GM18870 (cell line): ENCODE data around the gene CTIF.

Experiments
- ATAC-seq: cut with Tn5 transposase; IDR thresholded peaks from one replicate; pipeline ENCODE4 v1.9.1; 2021; ENCODE audit warnings: moderate library complexity; ENCODE audit not compliant: unreplicated experiment

Gene CTIF

DNA sequence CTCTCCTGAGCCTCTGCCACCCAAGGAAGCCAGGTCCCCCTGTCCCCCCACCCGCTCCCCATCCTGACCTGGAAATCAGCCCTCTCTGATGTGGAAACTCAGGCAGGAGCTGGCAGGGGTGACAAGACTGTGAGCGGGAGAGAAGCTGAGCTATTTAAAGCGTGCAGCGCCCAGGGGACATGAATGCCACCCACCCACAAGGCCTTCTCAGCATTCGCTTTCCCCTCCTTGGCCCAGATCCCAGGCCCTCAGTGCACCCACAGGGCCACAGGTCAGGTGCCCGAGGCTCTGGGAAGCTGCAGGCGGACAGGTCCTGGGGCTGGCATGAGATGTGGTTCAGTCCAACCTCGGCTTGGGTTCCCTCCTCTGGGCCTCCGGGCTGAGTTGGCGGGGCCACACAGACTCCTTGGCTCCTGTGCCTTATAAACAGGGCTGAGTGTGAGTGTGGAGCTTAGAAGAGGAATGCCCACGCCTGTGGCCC lies 243.6 kb downstream of the CTIF start:
- ATAC-seq: no peak

DNA sequence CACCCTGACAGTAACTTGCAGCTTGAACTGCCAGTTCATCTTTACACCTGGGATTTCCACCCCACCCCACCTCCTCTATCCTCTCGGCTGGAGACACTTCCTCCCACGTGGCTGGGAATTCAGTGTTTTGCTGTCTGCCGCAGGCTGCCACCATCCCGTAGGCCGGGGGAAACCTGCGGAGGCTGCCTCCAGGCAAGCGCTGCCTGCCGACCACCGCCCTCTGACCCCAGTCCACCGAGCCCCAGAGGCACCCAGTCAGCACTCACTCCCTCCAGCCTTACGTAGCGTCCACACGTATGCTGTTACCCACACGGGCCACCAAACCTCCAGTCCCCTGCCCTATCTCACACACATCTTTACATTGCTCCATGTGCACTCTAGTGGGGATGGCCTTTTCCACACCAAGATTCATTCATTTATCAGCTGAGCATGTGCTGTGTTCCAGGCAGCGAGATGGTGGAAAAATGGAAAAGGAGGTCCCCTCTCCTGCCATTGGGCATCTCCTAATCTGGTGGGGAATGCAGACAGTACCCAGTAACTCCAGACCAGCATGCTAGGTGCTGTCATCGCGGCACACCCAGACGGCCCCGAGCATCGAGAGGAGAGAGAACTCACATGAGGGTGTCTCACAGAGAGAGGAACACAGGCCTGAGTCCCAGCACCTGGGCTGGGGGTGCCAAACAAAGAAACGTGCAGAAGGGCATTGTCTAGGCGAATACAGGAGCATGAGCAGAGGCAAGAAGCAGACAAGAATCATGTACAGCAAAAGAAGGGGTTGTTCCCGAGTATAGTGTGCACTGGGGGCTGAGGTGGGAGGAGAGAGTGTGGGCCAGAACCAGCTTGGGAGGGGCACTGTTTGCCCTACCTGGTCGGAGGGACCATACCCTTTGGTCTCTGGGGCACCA lies 245.0 kb downstream of the CTIF start:
- ATAC-seq: no peak

DNA sequence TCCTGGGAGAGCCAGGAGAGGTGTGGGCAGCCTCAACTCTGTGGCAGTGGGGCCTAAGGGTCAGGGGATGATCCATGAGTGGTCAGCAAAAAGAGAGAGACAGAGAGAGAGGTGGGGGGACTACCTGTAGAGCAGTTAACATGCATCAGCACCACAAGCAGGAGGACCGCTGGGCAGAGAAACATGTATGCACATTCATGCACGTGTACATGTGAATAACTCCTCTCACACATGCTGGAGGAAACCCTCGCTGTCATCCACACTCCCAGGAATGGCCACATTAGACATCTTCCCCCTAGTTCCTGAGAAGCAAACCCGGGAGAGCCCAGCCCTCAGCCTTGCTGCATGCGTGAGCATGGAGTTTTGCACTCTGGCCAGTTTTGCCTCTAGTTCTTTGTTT lies 245.8 kb downstream of the CTIF start:
- ATAC-seq: no peak

DNA sequence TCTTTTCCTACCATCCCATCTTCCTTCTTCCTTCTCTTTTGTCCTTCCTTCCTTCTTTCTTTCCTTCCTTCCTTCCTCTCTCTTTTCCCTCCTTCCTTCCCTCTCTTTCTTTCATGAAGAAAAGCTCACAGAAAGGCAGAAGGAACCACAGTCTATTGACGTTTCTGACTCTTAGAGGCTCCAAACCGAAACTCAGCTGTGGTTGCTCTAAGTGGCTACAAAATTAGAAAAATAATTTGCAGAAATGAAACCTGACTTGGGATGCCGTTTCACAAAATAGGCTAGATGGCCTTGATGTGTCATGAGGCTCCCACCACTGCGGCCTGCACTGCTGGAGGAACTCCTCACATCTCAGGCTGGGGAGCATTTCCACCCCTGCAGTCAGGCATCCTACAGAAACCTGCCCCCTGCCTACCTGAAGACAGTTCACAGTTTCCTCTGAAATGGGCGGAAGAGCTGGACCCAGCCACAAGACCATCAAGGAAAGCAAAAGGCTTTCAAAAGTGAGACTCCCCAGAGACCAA lies 246.3 kb downstream of the CTIF start:
- ATAC-seq: peak; percentile 75

DNA sequence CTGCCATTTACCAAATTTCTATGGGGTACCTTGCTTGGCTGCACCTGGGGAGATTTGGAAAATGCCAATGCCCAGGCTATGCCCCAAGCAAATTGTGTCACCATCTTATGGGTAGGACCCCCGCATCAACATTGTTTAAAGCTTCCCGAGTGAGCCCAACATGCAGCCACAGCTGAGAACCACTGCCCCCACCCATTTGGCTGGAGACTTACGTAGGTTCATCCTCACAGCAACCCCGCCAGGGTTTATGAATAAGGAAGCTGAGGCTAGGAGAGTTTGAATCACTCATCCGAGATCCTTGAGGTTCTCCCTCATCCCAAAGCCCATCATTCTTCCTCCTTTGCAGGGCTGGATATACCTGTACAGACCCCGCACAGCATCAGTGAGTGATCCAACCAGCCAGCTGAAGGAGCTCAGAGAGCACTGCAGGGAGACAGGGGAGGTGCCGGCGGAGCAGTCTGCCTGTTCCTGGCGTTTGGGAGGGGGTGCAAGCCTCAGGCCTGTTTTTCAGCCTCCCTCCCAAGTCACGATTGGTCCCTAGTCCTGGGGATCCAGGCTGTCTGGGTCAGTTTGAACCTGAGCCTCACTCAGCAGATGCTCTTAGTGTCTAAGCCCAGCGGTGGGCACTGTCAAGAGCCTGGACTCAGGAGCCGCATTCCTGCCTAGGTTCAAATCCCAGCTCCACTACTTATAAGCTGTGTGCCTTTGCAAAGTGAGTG lies 247.1 kb downstream of the CTIF start:
- no peak for ATAC-seq

DNA sequence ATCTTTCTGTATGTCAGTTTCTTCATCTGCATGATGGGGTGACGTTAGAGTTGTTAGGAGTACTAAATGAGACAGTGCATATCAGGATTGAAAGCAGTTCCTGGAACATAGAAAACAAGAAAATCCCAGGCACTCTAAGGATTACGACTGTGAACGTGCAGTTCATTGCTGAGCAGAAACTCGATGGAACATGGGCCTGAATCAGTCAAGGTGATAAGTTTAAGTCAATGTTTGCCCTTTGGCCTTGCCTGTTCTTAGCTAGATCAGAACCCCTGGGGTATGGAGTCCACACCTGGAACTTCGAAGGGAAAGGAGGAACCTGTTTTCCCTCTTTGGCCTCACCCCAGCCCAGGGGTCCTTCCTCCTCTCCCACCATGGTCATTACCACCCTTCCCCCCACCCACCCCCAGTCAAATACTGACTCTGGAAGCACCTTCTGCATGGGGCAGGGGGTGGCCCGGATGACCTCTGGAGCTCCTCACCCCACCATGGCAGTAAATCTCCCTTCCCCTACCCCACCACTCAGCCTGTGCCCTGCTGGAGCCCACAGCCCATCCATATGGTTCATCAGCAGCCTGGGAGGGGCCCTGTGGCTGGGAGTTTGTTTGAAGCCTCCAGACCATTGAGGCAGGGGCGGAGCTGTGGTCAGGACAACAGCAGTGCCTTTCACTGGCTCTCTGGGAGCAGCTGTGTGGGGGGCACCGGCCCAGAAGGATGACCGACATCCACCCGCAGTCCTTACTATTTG lies 247.8 kb downstream of the CTIF start:
- no peak for ATAC-seq

DNA sequence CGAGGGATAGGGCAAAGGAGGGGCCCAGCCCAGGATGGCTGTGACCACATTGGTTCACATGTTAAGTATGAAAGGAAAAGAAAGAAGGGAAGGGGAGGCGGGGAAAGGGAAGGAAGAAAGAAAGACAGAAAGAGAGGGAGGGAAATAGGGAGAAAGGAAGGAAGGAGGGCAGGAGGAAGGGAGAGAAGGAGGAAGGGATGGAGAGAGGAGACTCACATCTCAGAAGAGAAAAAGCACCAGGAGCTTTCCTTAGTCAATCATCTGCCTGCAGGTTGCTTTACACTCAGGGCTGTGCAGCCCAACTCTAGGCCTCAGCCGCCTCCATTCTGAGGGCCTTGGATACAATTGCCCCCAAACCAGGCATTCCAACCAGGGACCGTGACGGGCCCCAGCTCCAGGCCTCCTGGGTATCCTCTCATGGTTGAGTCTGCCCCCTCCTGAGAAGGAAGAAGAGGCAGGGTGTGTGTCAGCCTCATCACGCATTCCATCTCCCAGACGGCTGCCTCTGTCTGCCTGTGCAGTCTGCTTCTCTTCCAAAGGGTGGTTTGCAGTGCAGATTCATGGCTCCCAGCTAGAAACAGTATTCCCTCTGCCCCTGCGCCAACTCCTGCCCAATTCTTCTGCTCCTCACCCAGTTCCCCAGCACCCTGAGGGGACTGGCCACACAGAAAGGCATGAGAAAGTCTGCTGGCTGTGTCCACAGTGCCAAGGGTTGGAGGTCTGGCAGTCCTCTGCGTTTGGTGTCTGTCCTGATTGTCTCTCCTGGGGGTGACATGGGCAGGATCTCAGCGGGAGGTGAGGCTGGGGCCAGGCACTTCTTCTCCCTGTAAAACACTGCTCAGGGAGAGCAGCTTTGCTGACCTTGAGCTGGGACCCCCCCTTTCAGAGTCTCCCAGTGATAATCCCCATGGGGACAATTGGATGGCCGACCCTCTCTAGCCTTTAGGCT lies 248.6 kb downstream of the CTIF start:
- ATAC-seq: no peak

DNA sequence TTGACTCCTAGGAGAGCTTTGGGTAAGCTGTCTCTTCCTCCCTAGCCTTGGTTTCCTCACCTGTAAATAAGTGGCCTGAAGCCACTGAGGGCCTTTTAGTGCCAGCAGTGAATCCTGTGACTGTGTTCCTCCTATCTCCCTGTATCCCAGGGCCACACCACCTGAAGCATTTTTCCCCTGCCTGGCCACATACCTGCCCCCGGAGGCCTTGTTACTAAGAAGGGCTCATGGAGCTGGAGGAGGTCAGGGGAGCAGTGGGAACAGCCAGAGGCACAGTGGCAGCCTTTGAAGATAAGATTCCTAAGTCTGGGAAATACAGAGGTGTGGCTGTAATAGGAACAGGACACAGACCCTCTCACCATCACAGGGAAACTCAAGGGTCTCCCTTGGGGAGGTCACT lies 249.5 kb downstream of the CTIF start:
- ATAC-seq: no peak

DNA sequence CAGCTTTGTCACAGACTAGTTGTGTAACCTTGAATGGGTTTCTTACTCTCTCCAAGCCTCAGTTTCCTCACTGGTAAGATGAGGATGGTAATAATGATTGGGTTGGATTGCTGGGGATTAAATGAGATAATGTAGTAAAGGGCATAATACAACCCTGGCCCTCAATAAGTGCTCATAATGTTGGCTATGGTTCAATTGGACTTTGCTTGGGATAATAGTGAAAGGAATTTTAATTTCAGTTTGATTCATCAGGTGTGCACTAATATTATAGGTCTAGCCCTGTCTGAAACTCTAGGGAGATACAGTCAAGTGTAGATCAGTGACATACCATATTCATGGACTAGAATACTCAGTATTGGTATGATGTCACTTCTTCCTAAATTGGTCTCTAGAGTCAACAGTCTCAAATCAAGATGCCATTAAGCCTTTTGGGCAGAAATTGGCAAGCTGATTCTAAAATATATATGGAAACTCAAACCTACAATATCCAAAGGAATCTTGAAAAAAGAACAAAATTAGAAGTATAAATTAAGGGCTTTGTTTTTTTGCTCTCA lies 250.5 kb downstream of the CTIF start:
- ATAC-seq: no peak

DNA sequence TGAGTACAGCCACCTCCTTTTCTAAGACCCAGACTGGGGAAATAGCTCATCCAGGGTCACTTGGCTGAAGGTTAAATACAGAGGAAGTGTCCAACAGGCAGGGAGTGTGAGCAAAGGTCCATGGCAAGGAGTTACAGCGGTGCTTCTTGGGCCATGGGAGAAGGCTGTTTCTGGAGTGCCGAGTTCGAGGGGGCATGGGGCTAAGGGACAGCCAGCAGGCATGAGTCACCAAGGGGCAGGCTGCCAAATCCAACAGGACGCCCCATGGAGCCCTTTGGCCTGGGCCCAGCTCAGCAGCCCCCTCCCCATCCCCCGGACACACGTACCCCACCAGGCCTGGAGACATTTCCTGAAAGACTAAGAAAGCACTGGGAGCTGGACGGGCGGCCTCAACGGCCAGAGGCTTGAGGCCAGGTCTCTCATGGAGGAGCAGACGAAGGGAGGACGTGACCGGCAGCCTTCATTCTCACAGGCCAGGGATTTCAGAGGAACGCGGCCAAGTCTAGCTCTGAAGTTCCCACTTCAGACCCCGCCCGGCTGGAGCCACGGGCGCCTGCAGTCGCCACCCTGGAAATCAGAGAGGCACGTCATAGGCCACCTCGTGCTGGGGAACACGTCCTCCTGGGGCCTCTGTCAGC lies 251.5 kb downstream of the CTIF start:
- no peak for ATAC-seq

DNA sequence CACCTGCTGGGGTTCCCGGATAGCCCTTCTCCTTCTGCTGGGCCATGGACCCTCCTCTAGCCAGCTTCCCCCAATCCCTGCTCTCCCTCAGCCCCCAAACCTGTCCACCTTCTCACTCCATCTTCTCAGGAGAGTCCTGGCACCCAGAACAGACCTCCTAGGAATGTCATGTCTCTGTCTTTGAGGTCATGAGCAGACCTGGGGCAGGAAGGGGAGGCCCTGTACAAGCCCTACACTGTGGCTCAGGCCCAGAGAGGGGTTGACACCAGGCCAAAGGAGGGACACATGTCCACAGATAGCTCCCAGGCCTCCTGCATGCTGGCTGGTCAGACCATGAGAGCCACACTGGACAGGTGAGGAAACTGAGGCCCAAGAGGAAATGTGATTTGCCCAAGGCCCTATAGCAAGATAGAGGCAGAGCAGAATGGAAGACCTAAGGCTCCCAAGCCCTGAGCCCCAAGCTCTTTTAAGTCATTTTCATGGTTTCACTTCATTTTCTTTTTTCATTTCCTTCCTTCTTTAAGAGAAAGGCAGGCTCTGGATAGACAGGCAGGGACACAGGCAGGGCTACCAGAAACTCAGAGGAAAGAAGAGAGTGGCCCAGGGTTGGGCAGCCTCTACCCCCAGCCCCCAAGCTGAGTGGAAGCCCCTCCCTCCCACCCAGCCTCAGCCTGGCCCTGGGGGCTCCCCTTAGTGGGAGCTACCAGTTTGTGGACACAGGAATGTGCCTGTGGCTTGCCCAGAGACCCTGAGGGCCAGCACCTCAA lies 252.2 kb downstream of the CTIF start:
- no peak for ATAC-seq

DNA sequence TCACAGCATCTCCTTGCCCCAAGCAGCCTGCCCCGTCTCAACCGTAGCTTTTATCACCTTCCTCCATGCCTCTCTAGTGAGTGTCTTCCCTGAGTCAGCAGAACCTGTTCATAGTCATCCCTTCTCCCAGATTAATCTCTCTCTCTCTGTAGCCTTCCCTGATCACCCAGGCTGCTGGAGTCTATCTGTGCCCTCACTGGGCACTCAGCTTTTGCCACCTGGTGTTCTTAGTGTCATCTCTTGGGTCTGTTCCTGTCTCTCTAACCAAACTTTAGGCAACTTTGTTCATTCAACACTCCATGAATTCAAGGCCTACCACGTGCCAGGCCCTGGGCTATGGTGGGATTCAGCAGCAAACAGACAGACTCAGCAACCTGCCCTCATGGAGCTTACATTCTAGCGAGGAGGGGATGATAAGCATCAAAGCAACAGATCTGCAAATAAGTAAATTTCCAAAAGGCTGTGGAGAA lies 252.8 kb downstream of the CTIF start:
- no peak for ATAC-seq

DNA sequence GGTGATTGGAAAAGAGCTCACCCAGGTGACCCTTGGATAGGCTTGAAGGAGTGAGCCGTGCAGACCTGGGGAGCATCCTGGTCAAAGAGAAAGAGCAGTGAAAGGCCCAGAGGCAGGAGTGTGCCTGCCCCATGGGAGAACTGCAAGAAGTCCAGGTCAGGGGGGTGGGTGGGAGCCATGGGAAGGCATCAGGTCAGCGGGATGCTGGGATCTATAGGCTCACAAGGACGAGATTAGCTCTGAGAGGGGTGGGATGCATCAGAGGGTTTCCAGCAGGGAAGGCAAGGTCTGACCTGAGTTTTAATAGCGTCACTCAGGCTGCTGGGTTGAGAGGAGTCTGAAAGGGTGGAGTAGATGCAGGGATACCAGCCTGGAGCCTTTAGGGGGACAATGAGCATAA lies 253.3 kb downstream of the CTIF start:
- no peak for ATAC-seq

DNA sequence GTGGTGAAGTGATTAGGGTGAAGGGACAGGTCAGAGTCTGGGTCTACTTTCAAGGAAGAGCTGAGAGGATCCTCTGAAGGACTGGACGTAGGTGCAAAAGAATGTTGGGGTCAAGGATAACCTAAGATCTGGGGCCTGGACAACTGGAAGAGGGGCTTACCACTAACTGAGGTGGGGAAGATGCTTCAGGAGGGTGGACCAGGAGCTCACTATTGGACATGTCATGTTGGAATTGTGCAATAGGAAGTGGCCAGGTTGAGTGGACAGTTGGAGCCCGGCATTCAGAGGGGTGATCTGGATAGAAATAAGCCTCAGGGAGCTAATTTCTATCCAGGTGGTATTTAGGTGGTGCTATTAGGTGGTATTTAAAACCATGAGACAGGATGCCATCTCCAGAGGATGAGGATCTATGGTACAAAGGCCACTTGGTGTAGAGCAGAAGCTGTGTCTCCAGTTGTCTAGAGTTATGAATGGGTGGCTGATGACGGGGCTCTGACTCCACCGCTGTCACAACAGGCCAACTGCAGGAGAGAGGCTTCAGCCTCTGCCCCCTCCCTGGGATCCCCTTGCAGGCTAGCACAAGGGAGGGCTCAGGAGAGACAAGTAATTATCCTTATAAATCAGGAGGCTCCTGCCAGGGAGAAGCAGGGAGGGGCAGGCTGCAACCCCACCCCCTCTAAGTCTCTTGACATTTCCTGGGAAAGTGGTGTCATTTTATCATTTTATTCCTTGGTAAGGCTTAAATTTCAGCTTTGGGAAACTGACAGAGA lies 254.0 kb downstream of the CTIF start:
- ATAC-seq: no peak

DNA sequence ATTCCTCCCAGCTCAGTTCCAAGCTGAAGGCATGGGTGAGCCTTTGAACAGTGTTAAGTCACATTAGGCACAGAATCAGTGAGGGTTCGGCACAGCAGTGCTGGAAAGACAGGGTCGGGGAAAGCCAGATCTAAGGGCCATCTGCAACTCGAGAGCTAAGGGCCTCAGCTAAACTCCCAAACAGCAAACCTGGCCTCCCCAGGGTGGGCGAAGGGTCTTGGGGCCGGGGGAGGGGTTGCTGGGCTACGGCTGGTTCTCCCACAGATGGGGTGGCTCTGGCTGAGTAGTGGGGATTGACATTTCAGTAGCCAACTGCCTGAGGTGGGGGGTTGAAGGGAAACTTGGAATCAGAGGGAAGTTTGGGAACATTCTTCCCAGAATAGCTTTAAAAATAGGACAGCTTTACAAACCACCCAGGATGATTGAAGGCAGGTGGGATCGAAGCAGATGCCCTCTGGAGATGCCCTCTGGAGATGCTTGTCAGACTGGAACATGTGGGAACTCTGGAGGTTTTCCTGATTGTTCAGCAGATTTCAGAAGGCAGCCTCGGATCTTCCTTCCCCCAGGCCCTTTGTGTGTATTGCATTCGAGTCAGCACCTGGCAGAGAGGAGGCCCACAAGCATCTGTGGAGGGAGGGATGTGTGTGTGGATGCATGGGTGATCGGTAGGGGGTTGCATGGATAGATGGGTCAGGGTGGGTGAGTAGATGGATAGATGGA lies 255.6 kb downstream of the CTIF start:
- no peak for ATAC-seq

DNA sequence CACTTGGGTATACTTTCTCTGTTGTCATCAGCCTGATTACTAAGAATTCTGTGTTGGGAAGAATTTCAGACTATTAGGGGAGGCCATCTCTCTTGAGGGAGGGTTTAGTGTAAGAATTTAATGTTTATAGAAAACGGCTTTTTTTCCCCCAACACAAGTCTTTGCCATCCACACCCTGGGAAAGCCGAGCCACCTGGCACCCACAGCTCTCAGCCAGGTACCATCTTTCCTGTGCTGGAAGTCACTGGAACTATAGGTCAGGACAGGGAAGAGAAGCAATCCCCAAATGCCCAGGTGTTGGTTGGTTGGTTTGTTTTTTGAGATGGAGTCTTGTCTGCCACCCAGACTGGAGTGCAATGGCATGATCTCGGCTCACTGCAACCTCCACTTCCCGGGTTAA lies 256.9 kb downstream of the CTIF start:
- no peak for ATAC-seq
